ENCODE data around the gene KCTD3.

- no peak for TF ChIP-seq CTCF (IDR thresholded peaks at IDR 0.05; ENCODE audit: insufficient read depth, low read length)
- no peak for TF ChIP-seq SPI1 (IDR thresholded peaks at IDR 0.05; ENCODE audit: borderline replicate concordance, low read depth)
- no peak for TF ChIP-seq REST (IDR thresholded peaks at IDR 0.05; ENCODE audit: insufficient replicate concordance, low read depth)
Observed at GRCh38 chr1:215597961-215598360, 30.9 kb downstream of the KCTD3 start.

All from HL-60 (cell line).